ENCODE data around the gene PBLD. TPM values are rescaled to one million over a fixed set of nuclear protein-coding genes. Genes with fewer than 3 reads are reported as not detected.

Gene PBLD
- total RNA-seq, 1 experiment from 2014 or later, result 11.7 TPM

GRCh38 chr10:68269562-68270290, 63.0 kb downstream of the PBLD start:
- ChIA-PET CTCF (interaction anchor here (0.7 kb wide), 1 partner anchor 32 kb away, joined by 6 read pairs; no protein-coding TSS in a partner anchor), POLR2A (interaction anchor here (0.6 to 0.7 kb wide), 2 partner anchors 267 to 511 kb away, joined by 4 to 9 read pairs; no protein-coding TSS in a partner anchor)

More at GRCh38 chr10:68269562-68270290, 63.0 kb downstream of the PBLD start:
- ATAC-seq, result no peak
- H3K36me3 ChIP-seq (ENCODE audit: control insufficient read depth, insufficient read depth, low read length), result no peaks in the 10 kb centered on the region
- H3K4me3 ChIP-seq (ENCODE audit: low read depth in 2 of 2, low read length in 2 of 2), result no peak overlapping the region
- H3K4me1 ChIP-seq (ENCODE audit: control insufficient read depth, insufficient read depth, low read length), result no peaks in the 10 kb centered on the region
- H3K27ac ChIP-seq (ENCODE audit: low read length), result no peak overlapping the region
- BruUV-seq (replicated peaks), result no TSS peak
- H3K9me3 ChIP-seq (ENCODE audit: control insufficient read depth, insufficient read depth, low read depth, low read length), result peaks cover 2% of the 10 kb centered on the region; the same call in 1 of the 2 replicates
- TF ChIP-seq REST (IDR thresholded peaks at IDR 0.05; ENCODE audit: insufficient read depth in 1 of 2, low read depth in 2 of 2, low read length in 1 of 2) (no peak), POLR2AphosphoS5 (IDR thresholded peaks at IDR 0.05; ENCODE audit: low read depth, low read length) (no peak), CTCF (IDR thresholded peaks at IDR 0.05) (no peak)
- DNase-seq (ENCODE audit: low read depth, low spot score), result no peak
- no peaks in the 10 kb centered on the region for H3K27me3 ChIP-seq (ENCODE audit: control insufficient read depth, insufficient read depth, low read length)
- in situ Hi-C loops (cut with HindIII; ENCODE audit: low pct_unique_long_range_greater_than_20kb, low sequenced_read_pairs), result no loop called here
- intact Hi-C loops (cut with micrococcal nuclease; ENCODE audit: unreplicated experiment), result no loop called here

Measured in Panc1 (cell line).